Liver (tissue), 9 donors: ENCODE data around the gene PEAK1. TPM values are rescaled to one million over a fixed set of nuclear protein-coding genes. Genes with fewer than 3 reads are reported as not detected.

Experiments
- DNase-seq: peaks from one replicate; pipeline ENCODE4 v3.0.0-alpha.2; 2017; ENCODE audit warnings: low spot score
- H3K27ac ChIP-seq, 2 donors: one replicate each; pipeline ENCODE4 v1.7.0; 2013; ENCODE audit warnings: inconsistent platforms in 2 of 2, low read length in 2 of 2, control low read depth in 1 of 2, low read depth in 1 of 2, mild to moderate bottlenecking in 1 of 2
- H3K27me3 ChIP-seq, 4 donors: one replicate each; pipeline versions ENCODE4 v1.6.1 to v1.7.0; 2013; ENCODE audit warnings: low read length in 3 of 4, inconsistent platforms in 1 of 4, mild to moderate bottlenecking in 1 of 4, moderate library complexity in 1 of 4; ENCODE audit not compliant: control insufficient read depth in 4 of 4, insufficient read depth in 4 of 4
- H3K36me3 ChIP-seq, 4 donors: one replicate each; pipeline versions ENCODE4 v1.6.1 to v1.7.0; 2013; ENCODE audit warnings: low read length in 3 of 4, mild to moderate bottlenecking in 3 of 4, low read depth in 1 of 4, moderate library complexity in 1 of 4; ENCODE audit not compliant: control insufficient read depth in 4 of 4, insufficient read depth in 3 of 4
- H3K4me1 ChIP-seq, 4 donors: one replicate each; pipeline versions ENCODE4 v1.6.1 to v1.7.0; 2013; ENCODE audit warnings: low read length in 3 of 4, mild to moderate bottlenecking in 3 of 4, moderate library complexity in 1 of 4; ENCODE audit not compliant: control insufficient read depth in 4 of 4, insufficient read depth in 4 of 4
- H3K4me3 ChIP-seq, 3 donors: one replicate each; pipeline versions ENCODE4 v1.6.1 to v1.7.0; 2013; ENCODE audit warnings: low read length in 3 of 3, control low read depth in 1 of 3, low read depth in 1 of 3, mild to moderate bottlenecking in 1 of 3
- H3K9ac ChIP-seq, 2 donors: one replicate each; pipeline ENCODE4 v1.7.0; 2013; ENCODE audit warnings: low read length in 2 of 2, mild to moderate bottlenecking in 2 of 2, moderate library complexity in 2 of 2, control low read depth in 1 of 2, low read depth in 1 of 2
- H3K9me3 ChIP-seq, 4 donors: one replicate each; pipeline versions ENCODE4 v1.6.1 to v1.7.0; 2013; ENCODE audit warnings: low read length in 3 of 4; ENCODE audit not compliant: control insufficient read depth in 4 of 4
- HNF4A ChIP-seq, 2 donors: conservative IDR thresholded peaks; 2 replicates each; pipeline ENCODE4 v1.6.1; 2016; ENCODE audit warnings: antibody characterized with exemption in 2 of 2, mild to moderate bottlenecking in 2 of 2
- JUND ChIP-seq, 2 donors: IDR thresholded peaks; 2 replicates each; pipeline ENCODE4 v1.6.1; 2016; ENCODE audit warnings: antibody characterized with exemption in 2 of 2
- NR2F2 ChIP-seq: IDR thresholded peaks from 2 replicates; pipeline ENCODE4 v1.6.1; 2016; ENCODE audit warnings: antibody characterized with exemption
- RAD21 ChIP-seq, 2 donors: IDR thresholded peaks; 2 replicates each; pipeline ENCODE4 v1.6.1; 2016; ENCODE audit warnings: antibody characterized with exemption in 2 of 2, mild to moderate bottlenecking in 2 of 2
- SP1 ChIP-seq: IDR thresholded peaks from 2 replicates; pipeline ENCODE4 v1.6.1; 2018; ENCODE audit warnings: antibody characterized with exemption, mild to moderate bottlenecking
- TAF1 ChIP-seq: conservative IDR thresholded peaks from 2 replicates; pipeline ENCODE4 v1.6.1; 2016; ENCODE audit warnings: antibody characterized with exemption, mild to moderate bottlenecking
- WGBS: extraction: QIAGEN DNeasy Blood & Tissue Kit; methylation state at CpG from one replicate; pipeline ENCODE4 v1.1.7; 2013; 5-methylcytosine and 5-hydroxymethylcytosine counted together
- polyA plus RNA-seq, 2 donors: library from polyadenylated mRNA; stranded (reverse) in 1 of 2; unstranded in 1 of 2; fragments of 200-250 nt in 1 of 2; fragments of >200 nt in 1 of 2; fragmentation: Nextera tagmentation in 1 of 2; extraction: Ambion mirVana in 1 of 2; gene quantifications; one replicate each; pipeline versions ENCODE4 v1.2.1 to v1.2.3, GENCODE V29; 2013 to 2015
- total RNA-seq, 2 donors: library from RNA; depleted of rRNA; stranded (reverse); fragments of >200 nt; gene quantifications; one replicate each; pipeline ENCODE4 v1.2.3, GENCODE V29; 2014
- TF ChIP-seq, protein P1 (sequence below): IDR thresholded peaks from 2 replicates; pipeline ENCODE4 v1.6.1; 2016; ENCODE audit warnings: antibody characterized with exemption
- TF ChIP-seq, protein P2 (sequence below): IDR thresholded peaks from 2 replicates; pipeline ENCODE4 v1.6.1; 2016; ENCODE audit warnings: antibody characterized with exemption, mild to moderate bottlenecking
- TF ChIP-seq, protein P3 (sequence below): fragments of 150-350 bp; IDR thresholded peaks from 2 replicates; pipeline ENCODE4 v1.5.1; 2017; ENCODE audit warnings: improper control_type of control experiment, low read depth, low read length; ENCODE audit not compliant: missing input control
- donor health status: healthy.
- donor health status: healthy.
- donor health status: healthy.
- donor health status: healthy.
- donor health status: healthy.

PEAK1 gene
- total and polyA plus RNA-seq, 4 donors = 1.8 to 14.9 (median 5.8) TPM

- DNase-seq = no peak
- Histone ChIP-seq H3K27ac (no peak overlapping the region), H3K9ac (no peak overlapping the region), H3K27me3 (no peaks in the 10 kb centered on the region), H3K9me3 (no peaks in the 10 kb centered on the region), H3K4me3 (no peak overlapping the region), H3K36me3 (no peaks in the 10 kb centered on the region), H3K4me1 (no peaks in the 10 kb centered on the region)
- 96% methylated on average over 1 of the region's 1 CpG for WGBS
- TF ChIP-seq, protein P1, sequence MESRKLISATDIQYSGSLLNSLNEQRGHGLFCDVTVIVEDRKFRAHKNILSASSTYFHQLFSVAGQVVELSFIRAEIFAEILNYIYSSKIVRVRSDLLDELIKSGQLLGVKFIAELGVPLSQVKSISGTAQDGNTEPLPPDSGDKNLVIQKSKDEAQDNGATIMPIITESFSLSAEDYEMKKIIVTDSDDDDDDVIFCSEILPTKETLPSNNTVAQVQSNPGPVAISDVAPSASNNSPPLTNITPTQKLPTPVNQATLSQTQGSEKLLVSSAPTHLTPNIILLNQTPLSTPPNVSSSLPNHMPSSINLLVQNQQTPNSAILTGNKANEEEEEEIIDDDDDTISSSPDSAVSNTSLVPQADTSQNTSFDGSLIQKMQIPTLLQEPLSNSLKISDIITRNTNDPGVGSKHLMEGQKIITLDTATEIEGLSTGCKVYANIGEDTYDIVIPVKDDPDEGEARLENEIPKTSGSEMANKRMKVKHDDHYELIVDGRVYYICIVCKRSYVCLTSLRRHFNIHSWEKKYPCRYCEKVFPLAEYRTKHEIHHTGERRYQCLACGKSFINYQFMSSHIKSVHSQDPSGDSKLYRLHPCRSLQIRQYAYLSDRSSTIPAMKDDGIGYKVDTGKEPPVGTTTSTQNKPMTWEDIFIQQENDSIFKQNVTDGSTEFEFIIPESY = no peak
Measured at GRCh38 chr15:77292969-77293558, 126.8 kb downstream of the PEAK1 start.

DNA sequence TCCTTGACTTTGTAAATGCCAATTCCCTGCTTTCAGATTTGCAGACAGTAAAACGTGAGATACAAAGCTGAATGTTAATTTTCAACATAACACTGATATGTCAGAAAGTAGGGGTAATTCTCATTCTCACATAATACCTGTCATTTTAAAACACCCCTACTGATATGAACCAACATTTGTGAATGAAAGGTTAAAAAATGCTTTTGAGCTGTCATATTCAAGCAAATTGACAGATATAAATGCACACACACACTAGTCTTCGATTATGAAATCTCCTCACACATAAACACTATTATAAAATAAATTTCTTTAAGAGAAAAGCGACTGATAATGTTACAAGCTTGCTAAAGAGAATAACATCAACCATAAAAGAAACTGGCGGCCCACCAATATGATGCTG, 128.8 kb downstream of the PEAK1 start:
- TF ChIP-seq SP1 (no peak), NR2F2 (no peak), HNF4A (conservative IDR thresholded peaks at IDR 0.05) (no peak), RAD21 (IDR thresholded peaks at IDR 0.05) (no peak), TAF1 (no peak), JUND (IDR thresholded peaks at IDR 0.05) (no peak)
- TF ChIP-seq, protein P2, sequence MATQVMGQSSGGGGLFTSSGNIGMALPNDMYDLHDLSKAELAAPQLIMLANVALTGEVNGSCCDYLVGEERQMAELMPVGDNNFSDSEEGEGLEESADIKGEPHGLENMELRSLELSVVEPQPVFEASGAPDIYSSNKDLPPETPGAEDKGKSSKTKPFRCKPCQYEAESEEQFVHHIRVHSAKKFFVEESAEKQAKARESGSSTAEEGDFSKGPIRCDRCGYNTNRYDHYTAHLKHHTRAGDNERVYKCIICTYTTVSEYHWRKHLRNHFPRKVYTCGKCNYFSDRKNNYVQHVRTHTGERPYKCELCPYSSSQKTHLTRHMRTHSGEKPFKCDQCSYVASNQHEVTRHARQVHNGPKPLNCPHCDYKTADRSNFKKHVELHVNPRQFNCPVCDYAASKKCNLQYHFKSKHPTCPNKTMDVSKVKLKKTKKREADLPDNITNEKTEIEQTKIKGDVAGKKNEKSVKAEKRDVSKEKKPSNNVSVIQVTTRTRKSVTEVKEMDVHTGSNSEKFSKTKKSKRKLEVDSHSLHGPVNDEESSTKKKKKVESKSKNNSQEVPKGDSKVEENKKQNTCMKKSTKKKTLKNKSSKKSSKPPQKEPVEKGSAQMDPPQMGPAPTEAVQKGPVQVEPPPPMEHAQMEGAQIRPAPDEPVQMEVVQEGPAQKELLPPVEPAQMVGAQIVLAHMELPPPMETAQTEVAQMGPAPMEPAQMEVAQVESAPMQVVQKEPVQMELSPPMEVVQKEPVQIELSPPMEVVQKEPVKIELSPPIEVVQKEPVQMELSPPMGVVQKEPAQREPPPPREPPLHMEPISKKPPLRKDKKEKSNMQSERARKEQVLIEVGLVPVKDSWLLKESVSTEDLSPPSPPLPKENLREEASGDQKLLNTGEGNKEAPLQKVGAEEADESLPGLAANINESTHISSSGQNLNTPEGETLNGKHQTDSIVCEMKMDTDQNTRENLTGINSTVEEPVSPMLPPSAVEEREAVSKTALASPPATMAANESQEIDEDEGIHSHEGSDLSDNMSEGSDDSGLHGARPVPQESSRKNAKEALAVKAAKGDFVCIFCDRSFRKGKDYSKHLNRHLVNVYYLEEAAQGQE = no peak
- TF ChIP-seq, protein P3, sequence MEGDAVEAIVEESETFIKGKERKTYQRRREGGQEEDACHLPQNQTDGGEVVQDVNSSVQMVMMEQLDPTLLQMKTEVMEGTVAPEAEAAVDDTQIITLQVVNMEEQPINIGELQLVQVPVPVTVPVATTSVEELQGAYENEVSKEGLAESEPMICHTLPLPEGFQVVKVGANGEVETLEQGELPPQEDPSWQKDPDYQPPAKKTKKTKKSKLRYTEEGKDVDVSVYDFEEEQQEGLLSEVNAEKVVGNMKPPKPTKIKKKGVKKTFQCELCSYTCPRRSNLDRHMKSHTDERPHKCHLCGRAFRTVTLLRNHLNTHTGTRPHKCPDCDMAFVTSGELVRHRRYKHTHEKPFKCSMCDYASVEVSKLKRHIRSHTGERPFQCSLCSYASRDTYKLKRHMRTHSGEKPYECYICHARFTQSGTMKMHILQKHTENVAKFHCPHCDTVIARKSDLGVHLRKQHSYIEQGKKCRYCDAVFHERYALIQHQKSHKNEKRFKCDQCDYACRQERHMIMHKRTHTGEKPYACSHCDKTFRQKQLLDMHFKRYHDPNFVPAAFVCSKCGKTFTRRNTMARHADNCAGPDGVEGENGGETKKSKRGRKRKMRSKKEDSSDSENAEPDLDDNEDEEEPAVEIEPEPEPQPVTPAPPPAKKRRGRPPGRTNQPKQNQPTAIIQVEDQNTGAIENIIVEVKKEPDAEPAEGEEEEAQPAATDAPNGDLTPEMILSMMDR = no peak
- TF ChIP-seq, protein P1 = no peak
- no peaks in the 10 kb centered on the region for H3K27me3 ChIP-seq
- no peaks in the 10 kb centered on the region for H3K9me3 ChIP-seq
- no peaks in the 10 kb centered on the region for H3K36me3 ChIP-seq
- no peak overlapping the region for H3K27ac ChIP-seq
- WGBS = 97% methylated on average over 4 of the region's 4 CpGs
- no peak for DNase-seq
- no peaks in the 10 kb centered on the region for H3K4me1 ChIP-seq
- no peak overlapping the region for H3K9ac ChIP-seq
- H3K4me3 ChIP-seq = no peak overlapping the region
